ENCODE results near the gene CALCR. TPM values are rescaled to one million over a fixed set of nuclear protein-coding genes. Genes with fewer than 3 reads are reported as not detected.

Gene CALCR
- polyA plus RNA-seq, 3 donors, result not detected

GRCh38 chr7:93515144-93515543, 59.4 kb downstream of the CALCR start:
- intact Hi-C loops (cut with micrococcal nuclease), result no loop called here
- Histone ChIP-seq H4K20me1 (ENCODE audit: insufficient read depth, low read length) (no peaks in the 10 kb centered on the region), H3K79me2 (ENCODE audit: insufficient read depth, low read length) (no peaks in the 10 kb centered on the region), H3K36me3 (replicated peaks in 1 of 2; ENCODE audit: control insufficient read depth in 1 of 2, insufficient read depth in 2 of 2, low read length in 2 of 2) (no peaks in the 10 kb centered on the region), H3K9me3 (replicated peaks in 1 of 2; ENCODE audit: control insufficient read depth in 1 of 2, insufficient read depth in 1 of 2, low read length in 2 of 2) (no peaks in the 10 kb centered on the region), H3K27me3 (ENCODE audit: control insufficient read depth in 2 of 2, insufficient read depth in 2 of 2, low read length in 2 of 2) (no peaks in the 10 kb centered on the region), H3K4me1 (ENCODE audit: control insufficient read depth in 1 of 2, insufficient read depth in 2 of 2, low read length in 2 of 2) (no peaks in the 10 kb centered on the region), H3K27ac (ENCODE audit: low read depth in 1 of 2, low read length in 2 of 2) (no peak overlapping the region), H3K4me2 (replicated peaks; ENCODE audit: extremely low read depth, low read length, poor library complexity, severe bottlenecking) (no peak overlapping the region), H3K4me3 (replicated peaks in 1 of 3; ENCODE audit: low read depth in 2 of 3, low read length in 3 of 3) (no peak overlapping the region), H2AFZ (ENCODE audit: insufficient read depth, low read depth, low read length, poor library complexity, severe bottlenecking) (no peak overlapping the region), H3K9ac (ENCODE audit: insufficient read depth, low read length, poor library complexity, severe bottlenecking) (no peak overlapping the region)
- no peak for DNase-seq
- Mint-ChIP-seq H3K27ac (no peak overlapping the region), H3K27me3 (ENCODE audit: low read depth in 3 of 3) (peaks cover 0 to 2% (median 0%) of the 10 kb centered on the region in 3 donors), H3K4me3 (no peak overlapping the region), H3K4me1 (no peaks in the 10 kb centered on the region), H3K36me3 (no peaks in the 10 kb centered on the region), H3K9me3 (peaks cover 0 to 2% (median 0%) of the 10 kb centered on the region in 7 donors)
- TF ChIP-seq, protein P1, sequence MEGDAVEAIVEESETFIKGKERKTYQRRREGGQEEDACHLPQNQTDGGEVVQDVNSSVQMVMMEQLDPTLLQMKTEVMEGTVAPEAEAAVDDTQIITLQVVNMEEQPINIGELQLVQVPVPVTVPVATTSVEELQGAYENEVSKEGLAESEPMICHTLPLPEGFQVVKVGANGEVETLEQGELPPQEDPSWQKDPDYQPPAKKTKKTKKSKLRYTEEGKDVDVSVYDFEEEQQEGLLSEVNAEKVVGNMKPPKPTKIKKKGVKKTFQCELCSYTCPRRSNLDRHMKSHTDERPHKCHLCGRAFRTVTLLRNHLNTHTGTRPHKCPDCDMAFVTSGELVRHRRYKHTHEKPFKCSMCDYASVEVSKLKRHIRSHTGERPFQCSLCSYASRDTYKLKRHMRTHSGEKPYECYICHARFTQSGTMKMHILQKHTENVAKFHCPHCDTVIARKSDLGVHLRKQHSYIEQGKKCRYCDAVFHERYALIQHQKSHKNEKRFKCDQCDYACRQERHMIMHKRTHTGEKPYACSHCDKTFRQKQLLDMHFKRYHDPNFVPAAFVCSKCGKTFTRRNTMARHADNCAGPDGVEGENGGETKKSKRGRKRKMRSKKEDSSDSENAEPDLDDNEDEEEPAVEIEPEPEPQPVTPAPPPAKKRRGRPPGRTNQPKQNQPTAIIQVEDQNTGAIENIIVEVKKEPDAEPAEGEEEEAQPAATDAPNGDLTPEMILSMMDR (IDR thresholded peaks at IDR 0.05), result no peak
- WGBS (ENCODE audit: insufficient coverage), result no CpG with 5 or more reads among the region's 1 CpG

DNA sequence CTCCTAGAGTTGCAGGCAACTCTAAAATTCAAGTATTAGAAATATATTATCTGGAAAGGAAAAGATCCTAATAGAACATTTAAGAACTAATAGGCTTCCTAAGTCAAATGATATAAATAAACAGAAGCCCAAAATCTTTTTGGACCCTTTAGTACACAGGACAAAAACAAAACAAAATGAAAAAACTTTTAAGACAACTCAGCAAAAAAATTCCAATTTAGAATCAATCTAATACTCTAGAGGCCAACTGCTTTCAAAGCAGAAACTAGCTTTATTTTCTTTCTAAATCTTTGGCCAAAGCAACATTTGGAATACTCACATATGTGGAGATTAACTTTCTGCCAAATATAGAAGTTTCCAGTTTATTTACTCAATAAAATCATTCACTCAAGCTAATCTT, 65.2 kb downstream of the CALCR start:
- H2AFZ ChIP-seq (ENCODE audit: insufficient read depth, low read depth, low read length, poor library complexity, severe bottlenecking), result no peak overlapping the region
- no peak overlapping the region for H3K4me3 Mint-ChIP-seq
- H4K20me1 ChIP-seq (ENCODE audit: insufficient read depth, low read length), result no peaks in the 10 kb centered on the region
- no peak overlapping the region for H3K27ac Mint-ChIP-seq
- H3K9me3 ChIP-seq (replicated peaks in 1 of 2; ENCODE audit: control insufficient read depth in 1 of 2, insufficient read depth in 1 of 2, low read length in 2 of 2), result no peaks in the 10 kb centered on the region
- DNase-seq, result no peak
- no peak overlapping the region for H3K9ac ChIP-seq (ENCODE audit: insufficient read depth, low read length, poor library complexity, severe bottlenecking)
- no peaks in the 10 kb centered on the region for H3K4me1 ChIP-seq (ENCODE audit: control insufficient read depth in 1 of 2, insufficient read depth in 2 of 2, low read length in 2 of 2)
- no peaks in the 10 kb centered on the region for H3K79me2 ChIP-seq (ENCODE audit: insufficient read depth, low read length)
- H3K36me3 Mint-ChIP-seq, result no peaks in the 10 kb centered on the region
- H3K4me2 ChIP-seq (replicated peaks; ENCODE audit: extremely low read depth, low read length, poor library complexity, severe bottlenecking), result no peak overlapping the region
- H3K4me1 Mint-ChIP-seq, result no peaks in the 10 kb centered on the region
- H3K4me3 ChIP-seq (replicated peaks in 1 of 3; ENCODE audit: low read depth in 2 of 3, low read length in 3 of 3), result no peak overlapping the region
- peaks cover 0 to 7% (median 3%) of the 10 kb centered on the region in 7 donors for H3K9me3 Mint-ChIP-seq
- intact Hi-C loops (cut with micrococcal nuclease), result no loop called here
- no peaks in the 10 kb centered on the region for H3K36me3 ChIP-seq (replicated peaks in 1 of 2; ENCODE audit: control insufficient read depth in 1 of 2, insufficient read depth in 2 of 2, low read length in 2 of 2)
- no peak overlapping the region for H3K27ac ChIP-seq (ENCODE audit: low read depth in 1 of 2, low read length in 2 of 2)
- H3K27me3 ChIP-seq (ENCODE audit: control insufficient read depth in 2 of 2, insufficient read depth in 2 of 2, low read length in 2 of 2), result no peaks in the 10 kb centered on the region
- TF ChIP-seq, protein P1 (IDR thresholded peaks at IDR 0.05), result no peak
- H3K27me3 Mint-ChIP-seq (ENCODE audit: low read depth in 3 of 3), result peaks cover 0 to 3% (median 0%) of the 10 kb centered on the region in 3 donors

Data from CD14-positive monocyte (primary cell).